MCF 10A (cell line): ENCODE results near the gene LPCAT3. TPM values are rescaled to one million over a fixed set of nuclear protein-coding genes. Genes with fewer than 3 reads are reported as not detected.
A peak's percentile ranks its signal among the peaks of the same experiment; 100 is the strongest.

Experiments
- Bru-seq: library from RNA; stranded (reverse); fragments of 400-500 nt; gene quantifications from one replicate; lab custom pipeline; 2021; lab: Mats Ljungman, UMichigan
- BruChase-seq, 2 experiments: library from RNA; stranded (reverse); fragments of 400-500 nt; gene quantifications; one replicate each; lab custom pipeline; 2021; lab: Mats Ljungman, UMichigan
- BruUV-seq: library from RNA; stranded (reverse); fragments of 400-500 nt; replicated peaks from 2 replicates; lab custom pipeline; 2021; lab: Mats Ljungman, UMichigan
- CTCF ChIA-PET: fragments of 300-600 bp; sonication (Branson Sonifier 250); formaldehyde crosslinking; extraction: SDS; loops from one replicate; lab custom pipeline; 2021; ENCODE audit warnings: antibody characterized with exemption, inconsistent platforms; lab: Yijun Ruan, JAX
- POLR2A ChIA-PET: fragments of 300-600, 350-650 bp; sonication (Branson Sonifier 250); formaldehyde crosslinking; extraction: SDS; loops from one replicate; lab custom pipeline; 2020; ENCODE audit warnings: antibody characterized with exemption, inconsistent platforms; lab: Yijun Ruan, JAX
- DNase-seq: peaks from one replicate; pipeline ENCODE4 v3.0.0-alpha.2; 2018; ENCODE audit not compliant: unreplicated experiment
- H3K27ac Mint-ChIP-seq: one replicate; pipeline ENCODE4 v1.8.0; 2022; ENCODE audit warnings: mild to moderate bottlenecking, low read depth, mixed read lengths; ENCODE audit not compliant: unreplicated experiment
- H3K27me3 Mint-ChIP-seq: one replicate; pipeline ENCODE4 v1.8.0; 2022; ENCODE audit warnings: mixed read lengths; ENCODE audit not compliant: insufficient read depth, unreplicated experiment
- H3K36me3 Mint-ChIP-seq: one replicate; pipeline ENCODE4 v1.8.0; 2022; ENCODE audit warnings: mild to moderate bottlenecking, moderate library complexity, mixed read lengths; ENCODE audit not compliant: insufficient read depth, unreplicated experiment
- H3K4me1 Mint-ChIP-seq: one replicate; pipeline ENCODE4 v1.8.0; 2022; ENCODE audit warnings: mixed read lengths; ENCODE audit not compliant: insufficient read depth, unreplicated experiment
- H3K4me3 Mint-ChIP-seq: one replicate; pipeline ENCODE4 v1.8.0; 2022; ENCODE audit warnings: mild to moderate bottlenecking, moderate library complexity, mixed read lengths; ENCODE audit not compliant: unreplicated experiment
- H3K9me3 Mint-ChIP-seq: one replicate; pipeline ENCODE4 v1.8.0; 2022; ENCODE audit warnings: mixed read lengths; ENCODE audit not compliant: unreplicated experiment
- intact Hi-C: fragments of 100-400 bp; cut with micrococcal nuclease; formaldehyde crosslinking; loops from 2 replicates; pipeline ENCODE4 v1.14.1; 2022
- long read RNA-seq: library from polyadenylated mRNA; stranded (forward); transcript quantifications from one replicate; pipeline ENCODE4 v2.0.0, GENCODE V29; 2022
- total RNA-seq: library from RNA; stranded (reverse); gene quantifications from 2 replicates; pipeline ENCODE4 v1.2.3, GENCODE V29; 2022
- TF ChIP-seq, protein P1 (sequence below): fragments of 200-600 bp; IDR thresholded peaks from one replicate; pipeline ENCODE4 v1.8.0; 2022; ENCODE audit warnings: antibody characterized with exemption, mild to moderate bottlenecking; ENCODE audit not compliant: unreplicated experiment

The LPCAT3 gene, protein sequence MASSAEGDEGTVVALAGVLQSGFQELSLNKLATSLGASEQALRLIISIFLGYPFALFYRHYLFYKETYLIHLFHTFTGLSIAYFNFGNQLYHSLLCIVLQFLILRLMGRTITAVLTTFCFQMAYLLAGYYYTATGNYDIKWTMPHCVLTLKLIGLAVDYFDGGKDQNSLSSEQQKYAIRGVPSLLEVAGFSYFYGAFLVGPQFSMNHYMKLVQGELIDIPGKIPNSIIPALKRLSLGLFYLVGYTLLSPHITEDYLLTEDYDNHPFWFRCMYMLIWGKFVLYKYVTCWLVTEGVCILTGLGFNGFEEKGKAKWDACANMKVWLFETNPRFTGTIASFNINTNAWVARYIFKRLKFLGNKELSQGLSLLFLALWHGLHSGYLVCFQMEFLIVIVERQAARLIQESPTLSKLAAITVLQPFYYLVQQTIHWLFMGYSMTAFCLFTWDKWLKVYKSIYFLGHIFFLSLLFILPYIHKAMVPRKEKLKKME
- 14.4 and 15.4 TPM in 2 replicates for total RNA-seq
- percentile 53 among the genes with signal in this experiment for Bru-seq, nascent RNA
- BruChase-seq, experiment 1, labeled RNA remaining after a 6-hour chase: percentile 56 among the genes with signal in this experiment
- percentile 50 among the genes with signal in this experiment for BruChase-seq, experiment 2, labeled RNA remaining after a 2-hour chase
- long read RNA-seq, transcript LPCAT3-201 (13 exons, 2,268 nt): major isoform, 43 of 48 reads
- long read RNA-seq, partial matches to known transcripts: 0 of 48 reads
- long read RNA-seq, other reads (novel, unspliced or antisense): 5 of 48 reads

DNA sequence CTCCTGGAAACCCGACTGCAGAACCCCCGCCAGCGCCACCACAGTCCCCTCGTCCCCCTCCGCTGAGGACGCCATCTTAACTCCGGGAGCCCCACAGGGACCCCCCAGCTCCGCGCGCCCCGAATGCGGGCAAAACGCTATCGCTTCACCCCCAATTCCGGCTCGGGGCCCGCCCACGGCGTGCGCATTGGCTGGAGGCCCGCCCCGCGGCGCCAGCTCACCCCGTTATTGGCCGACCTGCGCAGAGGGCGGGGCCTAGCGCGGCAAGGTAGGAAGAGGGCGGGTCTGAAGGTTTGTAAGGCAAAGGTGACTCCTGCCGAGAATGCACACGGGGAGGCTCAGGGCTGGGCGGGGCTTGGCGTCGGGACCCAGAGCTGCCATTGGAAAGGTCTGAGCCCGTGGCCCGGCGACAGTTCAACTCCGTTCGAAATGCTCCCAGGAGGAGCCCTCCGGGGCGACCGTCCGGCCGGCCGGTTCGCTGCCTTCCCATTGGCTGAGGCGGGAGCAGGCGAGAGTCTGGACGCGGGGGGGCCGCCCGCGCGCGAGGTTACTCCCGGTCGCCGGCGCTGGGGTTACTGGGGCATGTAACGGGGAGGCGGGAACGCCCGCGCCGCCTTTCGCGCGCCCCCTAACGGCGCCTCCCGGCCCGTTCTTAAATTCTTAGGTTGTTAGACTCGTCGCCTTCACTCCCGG lies at the start of gene LPCAT3:
LPCAT3 (minus strand) TSS at position 127 of the 693 bp plus-strand sequence; CDS start at position 75, 52 bp downstream.
- H3K4me1 Mint-ChIP-seq: peaks cover 32% of the 10 kb centered on the region
- DNase-seq: peak; percentile 96
- intact Hi-C loops: loop anchor here (2.0 kb wide), 2 partner anchors 24 to 48 kb away; partner anchors contain the start of genes EMG1 and PHB2
- H3K27ac Mint-ChIP-seq: peak within 1 kb of the TSS; percentile 29
- H3K27me3 Mint-ChIP-seq: no peaks in the 10 kb centered on the region
- no peaks in the 10 kb centered on the region for H3K9me3 Mint-ChIP-seq
- peak within 1 kb of the TSS; percentile 80 for H3K4me3 Mint-ChIP-seq
- H3K36me3 Mint-ChIP-seq: peaks cover 4% of the 10 kb centered on the region
- TF ChIP-seq, protein P1, sequence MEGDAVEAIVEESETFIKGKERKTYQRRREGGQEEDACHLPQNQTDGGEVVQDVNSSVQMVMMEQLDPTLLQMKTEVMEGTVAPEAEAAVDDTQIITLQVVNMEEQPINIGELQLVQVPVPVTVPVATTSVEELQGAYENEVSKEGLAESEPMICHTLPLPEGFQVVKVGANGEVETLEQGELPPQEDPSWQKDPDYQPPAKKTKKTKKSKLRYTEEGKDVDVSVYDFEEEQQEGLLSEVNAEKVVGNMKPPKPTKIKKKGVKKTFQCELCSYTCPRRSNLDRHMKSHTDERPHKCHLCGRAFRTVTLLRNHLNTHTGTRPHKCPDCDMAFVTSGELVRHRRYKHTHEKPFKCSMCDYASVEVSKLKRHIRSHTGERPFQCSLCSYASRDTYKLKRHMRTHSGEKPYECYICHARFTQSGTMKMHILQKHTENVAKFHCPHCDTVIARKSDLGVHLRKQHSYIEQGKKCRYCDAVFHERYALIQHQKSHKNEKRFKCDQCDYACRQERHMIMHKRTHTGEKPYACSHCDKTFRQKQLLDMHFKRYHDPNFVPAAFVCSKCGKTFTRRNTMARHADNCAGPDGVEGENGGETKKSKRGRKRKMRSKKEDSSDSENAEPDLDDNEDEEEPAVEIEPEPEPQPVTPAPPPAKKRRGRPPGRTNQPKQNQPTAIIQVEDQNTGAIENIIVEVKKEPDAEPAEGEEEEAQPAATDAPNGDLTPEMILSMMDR: peak; percentile 77
- no TSS peak for BruUV-seq
- ChIA-PET CTCF (interaction anchor here (0.5 to 1.7 kb wide), 26 partner anchors 8 to 1059 kb away, joined by 3 to 13 read pairs (median 4); partner anchors contain the start of gene PTMS), POLR2A (interaction anchor here (0.6 to 5.1 kb wide), 31 partner anchors 9 to 167 kb away, joined by 3 to 52 read pairs (median 4); partner anchors contain the start of genes C12orf57, C1R, C1RL and C1S)

DNA sequence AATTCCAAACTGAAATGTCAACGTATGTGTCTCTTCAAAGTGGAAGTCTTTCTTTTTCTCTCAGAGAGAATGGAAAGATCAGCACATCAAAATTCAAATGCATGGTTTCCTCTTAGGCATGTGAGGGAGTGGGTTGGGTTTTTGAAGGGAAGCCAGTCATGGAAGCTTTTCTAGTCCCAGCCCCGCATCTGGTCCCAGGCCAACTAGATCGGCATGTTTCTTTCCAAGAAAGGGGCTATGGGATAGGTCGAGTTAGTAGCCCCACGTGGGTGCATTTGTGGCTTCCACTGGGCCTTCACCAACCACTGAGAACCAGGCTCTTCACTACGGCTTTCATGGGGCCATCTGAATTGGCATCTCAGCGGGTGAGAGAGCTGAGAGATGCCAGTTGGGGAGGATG lies 48.8 kb upstream of the LPCAT3 start:
- TF ChIP-seq, protein P1: no peak
- DNase-seq: no peak
- Mint-ChIP-seq H3K27ac (no peak overlapping the region), H3K27me3 (no peaks in the 10 kb centered on the region), H3K9me3 (no peaks in the 10 kb centered on the region), H3K36me3 (peaks cover 7% of the 10 kb centered on the region), H3K4me3 (no peak overlapping the region), H3K4me1 (peaks cover 9% of the 10 kb centered on the region)
- ChIA-PET CTCF (interaction anchor here (0.7 to 2.1 kb wide), 6 partner anchors 13 to 46 kb away, joined by 3 to 9 read pairs (median 4); no protein-coding TSS in a partner anchor), POLR2A (interaction anchor here (1.4 to 3.0 kb wide), 2 partner anchors 12 to 41 kb away, joined by 6 to 21 read pairs; partner anchors contain the start of gene C1RL)
- BruUV-seq: no TSS peak
- intact Hi-C loops: no loop called here

GRCh38 chr12:7066596-7066995 lies 48.3 kb upstream of the LPCAT3 start:
- no peaks in the 10 kb centered on the region for H3K27me3 Mint-ChIP-seq
- TF ChIP-seq, protein P1: no peak
- peaks cover 7% of the 10 kb centered on the region for H3K36me3 Mint-ChIP-seq
- CTCF ChIA-PET: interaction anchor here (0.5 to 1.7 kb wide), 6 partner anchors 13 to 81 kb away, joined by 3 to 9 read pairs (median 4); no protein-coding TSS in a partner anchor
- no peak overlapping the region for H3K4me3 Mint-ChIP-seq
- intact Hi-C loops: no loop called here
- no TSS peak for BruUV-seq
- H3K9me3 Mint-ChIP-seq: no peaks in the 10 kb centered on the region
- no peak overlapping the region for H3K27ac Mint-ChIP-seq
- no peak for DNase-seq
- POLR2A ChIA-PET: interaction anchor here (1.0 to 3.0 kb wide), 3 partner anchors 13 to 42 kb away, joined by 3 to 21 read pairs (median 6); partner anchors contain the start of gene C1RL
- H3K4me1 Mint-ChIP-seq: peaks cover 9% of the 10 kb centered on the region
